GM23248 (cell line): Measurements from ENCODE around the gene RBPJ. TPM values are rescaled to one million over a fixed set of nuclear protein-coding genes. Genes with fewer than 3 reads are reported as not detected.
"Not testable (repeated sequence)": the region's sequence is repeated elsewhere in the genome, so short reads cannot be mapped to it uniquely, and the experiment has no call there.

Experiments
- DNase-seq: peaks from one replicate; pipeline ENCODE4 v3.0.0-alpha.2; 2015
- H2AFZ ChIP-seq: fragments of 200-600 bp; sonication (generic); 2 replicates; pipeline ENCODE4 v1.6.1; 2016; ENCODE audit warnings: antibody characterized with exemption
- H3F3A ChIP-seq: fragments of 200-600 bp; sonication (generic); 2 replicates; pipeline ENCODE4 v1.6.1; 2016; ENCODE audit warnings: mild to moderate bottlenecking, antibody characterized with exemption, mixed run types; ENCODE audit not compliant: insufficient read depth
- H3K27ac ChIP-seq: fragments of 200-600 bp; sonication (generic); 2 replicates; pipeline ENCODE4 v1.5.1; 2016; ENCODE audit warnings: mild to moderate bottlenecking
- H3K27me3 ChIP-seq: fragments of 200-600 bp; sonication (generic); replicated peaks from 2 replicates; pipeline ENCODE4 v1.6.1; 2016; ENCODE audit warnings: mild to moderate bottlenecking; ENCODE audit not compliant: insufficient read depth
- H3K36me3 ChIP-seq: fragments of 200-600 bp; sonication (generic); 2 replicates; pipeline ENCODE4 v1.6.1; 2016; ENCODE audit warnings: low read depth, mild to moderate bottlenecking
- H3K4me1 ChIP-seq: fragments of 200-600 bp; sonication (generic); 2 replicates; pipeline ENCODE4 v1.6.1; 2016; ENCODE audit warnings: mild to moderate bottlenecking; ENCODE audit not compliant: insufficient read depth
- H3K4me2 ChIP-seq: fragments of 200-600 bp; sonication (generic); one replicate; pipeline ENCODE4 v1.6.1; 2016; ENCODE audit warnings: mild to moderate bottlenecking; ENCODE audit not compliant: unreplicated experiment
- H3K4me3 ChIP-seq: fragments of 200-600 bp; sonication (generic); 2 replicates; pipeline ENCODE4 v1.5.1; 2016; ENCODE audit warnings: mild to moderate bottlenecking
- H3K79me2 ChIP-seq: fragments of 200-600 bp; sonication (generic); 2 replicates; pipeline ENCODE4 v1.6.1; 2016; ENCODE audit warnings: mild to moderate bottlenecking; ENCODE audit not compliant: insufficient read depth
- H3K9ac ChIP-seq: fragments of 200-600 bp; sonication (generic); 2 replicates; pipeline ENCODE4 v1.6.1; 2016; ENCODE audit warnings: mild to moderate bottlenecking
- H3K9me2 ChIP-seq: fragments of 200-600 bp; sonication (generic); 2 replicates; pipeline ENCODE4 v1.6.1; 2016; ENCODE audit warnings: mixed run types, mild to moderate bottlenecking, moderate library complexity; ENCODE audit not compliant: insufficient read depth
- H3K9me3 ChIP-seq: fragments of 200-600 bp; sonication (generic); one replicate; pipeline ENCODE4 v1.6.1; 2017; ENCODE audit warnings: low read depth
- H4K20me1 ChIP-seq: fragments of 200-600 bp; sonication (generic); 2 replicates; pipeline ENCODE4 v1.6.0; 2016; ENCODE audit not compliant: insufficient read depth
- EZH2 ChIP-seq: fragments of 200-600 bp; sonication (generic); IDR thresholded peaks from 2 replicates; pipeline ENCODE4 v1.6.1; 2018; ENCODE audit warnings: antibody characterized with exemption, mild to moderate bottlenecking; ENCODE audit not compliant: insufficient read depth, poor library complexity, severe bottlenecking
- EZH2phosphoT487 ChIP-seq: fragments of 200-600 bp; sonication (generic); IDR thresholded peaks from 2 replicates; pipeline ENCODE4 v1.6.1; 2018; ENCODE audit warnings: antibody characterized with exemption, moderate library complexity, mild to moderate bottlenecking, low read depth; ENCODE audit not compliant: insufficient read depth
- WGBS, 2 experiments: methylation state at CpG; one replicate each; pipeline ENCODE4 v1.1.6; 2015 to 2017; ENCODE audit warnings: low lambda C conversion rate in 2 of 2, low coverage in 1 of 2; ENCODE audit errors: missing lambda C conversion rate in 2 of 2; 5-methylcytosine and 5-hydroxymethylcytosine counted together
- in situ Hi-C: fragments of 300-500 bp; cut with MboI; formaldehyde crosslinking; loops from 2 replicates; pipeline ENCODE4 v1.15.0; 2020
- polyA plus RNA-seq: library from polyadenylated mRNA; unstranded; fragments of >200 nt; fragmentation: Nextera tagmentation; extraction: Ambion mirVana; gene quantifications from 2 replicates; pipeline ENCODE4 v1.2.1, GENCODE V29; 2016
- total RNA-seq: library from RNA; depleted of rRNA; stranded (reverse); fragments of >200 nt; shearing (Covaris generic); gene quantifications from 2 replicates; pipeline ENCODE4 v1.2.3, GENCODE V29; 2014

Gene RBPJ
- total and polyA plus RNA-seq, 2 experiments from 2014 or later = 70.7 to 85.4 TPM

GRCh38 chr4:26354491-26354890 lies 33.7 kb downstream of the RBPJ start:
- Histone ChIP-seq H2AFZ (no peak overlapping the region), H3K27me3 (no peaks in the 10 kb centered on the region), H3K79me2 (peaks cover 100% of the 10 kb centered on the region), H3K27ac (no peak overlapping the region), H3K9me2 (no peaks in the 10 kb centered on the region), H3K4me1 (peaks cover 16% of the 10 kb centered on the region), H3F3A (no peaks in the 10 kb centered on the region), H3K9ac (no peak overlapping the region), H3K36me3 (no peaks in the 10 kb centered on the region), H3K4me3 (no peak overlapping the region), H3K4me2 (no peak overlapping the region), H4K20me1 (peaks cover 33% of the 10 kb centered on the region; the same call in 1 of the 2 replicates), H3K9me3 (no peaks in the 10 kb centered on the region)
- WGBS, 2 experiments = 74 to 76% methylated on average over 7 of the region's 7 CpGs
- no peak for DNase-seq
- TF ChIP-seq EZH2phosphoT487 = no peak
- no peak for TF ChIP-seq EZH2
- in situ Hi-C loops = no loop called here

- Histone ChIP-seq H3K9ac (no peak overlapping the region), H3K4me2 (no peak overlapping the region), H3K9me3 (no peaks in the 10 kb centered on the region), H3K36me3 (no peaks in the 10 kb centered on the region), H2AFZ (no peak overlapping the region), H3F3A (no peaks in the 10 kb centered on the region), H3K79me2 (peaks cover 100% of the 10 kb centered on the region), H3K9me2 (no peaks in the 10 kb centered on the region), H3K4me3 (no peak overlapping the region), H3K27me3 (no peaks in the 10 kb centered on the region), H3K27ac (no peak overlapping the region), H4K20me1 (peaks cover 33% of the 10 kb centered on the region; the same call in 1 of the 2 replicates), H3K4me1 (peaks cover 16% of the 10 kb centered on the region)
- 100% methylated on average over 1 of the region's 1 CpG for WGBS, 2 experiments
- in situ Hi-C loops = no loop called here
- TF ChIP-seq EZH2 (no peak), EZH2phosphoT487 (no peak)
- no peak for DNase-seq
Measured at GRCh38 chr4:26355392-26356052, 34.7 kb downstream of the RBPJ start.

- H3K27me3 ChIP-seq = no peaks in the 10 kb centered on the region
- no peak overlapping the region for H3K4me2 ChIP-seq
- H3K9ac ChIP-seq = no peak overlapping the region
- H3F3A ChIP-seq = no peaks in the 10 kb centered on the region
- H3K4me1 ChIP-seq = peaks cover 17% of the 10 kb centered on the region
- H3K36me3 ChIP-seq = no peaks in the 10 kb centered on the region
- DNase-seq = peak; percentile 49
- H4K20me1 ChIP-seq = peaks cover 33% of the 10 kb centered on the region; the same call in 1 of the 2 replicates
- no peak overlapping the region for H3K27ac ChIP-seq
- in situ Hi-C loops = no loop called here
- 44 to 54% methylated on average over 2 of the region's 2 CpGs for WGBS, 2 experiments
- no peaks in the 10 kb centered on the region for H3K9me3 ChIP-seq
- H2AFZ ChIP-seq = no peak overlapping the region
- no peaks in the 10 kb centered on the region for H3K9me2 ChIP-seq
- no peak for TF ChIP-seq EZH2phosphoT487
- no peak for TF ChIP-seq EZH2
- no peak overlapping the region for H3K4me3 ChIP-seq
- H3K79me2 ChIP-seq = peaks cover 100% of the 10 kb centered on the region
Measured at GRCh38 chr4:26356081-26356501, 35.3 kb downstream of the RBPJ start.

- H3K27me3 ChIP-seq, H3K9me2 ChIP-seq, H3K36me3 ChIP-seq, H3F3A ChIP-seq, H3K9me3 ChIP-seq, H3K27ac ChIP-seq, in situ Hi-C loops, H2AFZ ChIP-seq: not testable (repeated sequence)
- peak overlapping the region; percentile 58 for H3K4me3 ChIP-seq
- peaks cover 38% of the 10 kb centered on the region for H3K4me1 ChIP-seq
- peak; percentile 31 for DNase-seq
- 56 to 60% methylated on average over 26 to 32 of the region's 32 CpGs for WGBS, 2 experiments
- H3K9ac ChIP-seq = peak overlapping the region; percentile 21; the same call in 1 of the 2 replicates
- peaks cover 99% of the 10 kb centered on the region for H3K79me2 ChIP-seq
- H3K4me2 ChIP-seq = peak overlapping the region; percentile 41
- H4K20me1 ChIP-seq = peaks cover 22% of the 10 kb centered on the region; the same call in 1 of the 2 replicates
Measured at GRCh38 chr4:26359521-26359920, 38.7 kb downstream of the RBPJ start.

GRCh38 chr4:26360273-26360672 lies 39.5 kb downstream of the RBPJ start:
- DNase-seq = no peak
- WGBS, 2 experiments = 89 to 90% methylated on average over 4 of the region's 4 CpGs
- no peak overlapping the region for H2AFZ ChIP-seq
- peaks cover 22% of the 10 kb centered on the region; the same call in 1 of the 2 replicates for H4K20me1 ChIP-seq
- no peaks in the 10 kb centered on the region for H3K27me3 ChIP-seq
- no peak overlapping the region for H3K27ac ChIP-seq
- TF ChIP-seq EZH2phosphoT487 (no peak), EZH2 (no peak)
- H3K36me3 ChIP-seq = no peaks in the 10 kb centered on the region
- no peaks in the 10 kb centered on the region; the same call in 1 of the 2 replicates for H3F3A ChIP-seq
- no peaks in the 10 kb centered on the region for H3K9me3 ChIP-seq
- in situ Hi-C loops = no loop called here
- no peak overlapping the region for H3K4me2 ChIP-seq
- H3K79me2 ChIP-seq = peaks cover 98% of the 10 kb centered on the region
- no peak overlapping the region for H3K9ac ChIP-seq
- no peaks in the 10 kb centered on the region for H3K9me2 ChIP-seq
- H3K4me1 ChIP-seq = peaks cover 38% of the 10 kb centered on the region
- no peak overlapping the region for H3K4me3 ChIP-seq
